Activated CD8-positive, alpha-beta memory T cell treated with anti-CD3 and anti-CD28 coated beads, Interleukin-2, amount 50 U/mL, for 24 hours (primary cell): ENCODE data around the gene TCF20.

Experiments
- DNase-seq: peaks from one replicate; pipeline ENCODE4 v3.0.0-alpha.2; 2020; ENCODE audit errors: extremely low read depth

Gene TCF20

DNA sequence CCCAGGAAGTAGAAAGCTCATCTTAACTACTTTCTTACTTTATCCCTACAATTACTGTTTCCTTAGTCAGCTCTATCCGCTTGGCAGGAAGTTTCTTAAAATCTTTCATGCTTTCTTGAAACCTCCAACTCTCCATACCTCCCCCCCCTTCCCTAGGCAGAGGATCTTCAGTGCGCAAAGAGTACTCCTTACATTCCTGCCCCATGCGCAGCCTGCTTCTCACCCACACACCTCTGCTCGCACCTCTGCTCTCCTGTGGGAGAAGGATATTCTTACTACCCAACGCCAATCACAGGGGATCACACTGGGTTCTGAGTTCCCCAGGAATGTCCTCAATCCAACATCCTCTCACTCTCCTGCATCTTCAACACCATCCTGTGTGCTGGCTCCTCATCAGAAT lies 12.3 kb downstream of the TCF20 start:
- DNase-seq = no peak

DNA sequence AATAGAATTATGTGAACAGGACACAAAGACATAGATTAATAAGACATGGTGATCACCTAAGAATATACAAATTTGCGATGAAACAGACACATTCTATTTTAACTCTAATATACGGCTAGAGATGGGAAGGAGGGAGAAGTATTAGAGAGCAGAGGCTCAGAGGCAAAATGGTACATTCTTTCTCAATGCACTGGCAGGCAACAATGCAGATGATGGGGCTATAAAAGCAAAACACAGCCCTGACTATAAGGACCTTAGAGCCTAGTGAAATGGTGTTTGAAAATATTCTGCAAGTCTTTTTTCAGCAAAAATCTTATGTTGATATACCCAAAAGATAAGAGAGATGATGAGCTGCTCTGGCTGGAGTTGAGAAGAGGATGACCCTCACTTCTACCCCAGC lies 13.1 kb downstream of the TCF20 start:
- no peak for DNase-seq

DNA sequence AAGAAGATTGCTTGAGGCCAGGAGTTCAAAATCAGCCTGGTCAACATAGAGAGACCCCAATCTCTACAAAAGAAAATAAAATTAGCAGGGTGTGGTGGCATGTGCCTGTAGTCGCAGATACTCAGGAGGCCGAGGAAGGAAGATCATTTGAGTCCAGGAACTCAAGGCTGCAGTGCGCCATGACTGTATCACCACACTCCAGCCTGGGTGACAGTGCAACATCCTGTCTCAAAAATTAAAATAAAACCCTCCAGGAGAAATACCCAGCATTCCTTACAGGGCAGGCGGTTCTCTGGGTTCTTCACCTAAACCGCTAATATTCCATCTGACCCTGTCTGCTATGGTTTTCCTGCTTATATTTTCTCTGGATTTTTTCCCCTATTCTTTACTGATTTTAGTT lies 13.5 kb downstream of the TCF20 start:
- no peak for DNase-seq

DNA sequence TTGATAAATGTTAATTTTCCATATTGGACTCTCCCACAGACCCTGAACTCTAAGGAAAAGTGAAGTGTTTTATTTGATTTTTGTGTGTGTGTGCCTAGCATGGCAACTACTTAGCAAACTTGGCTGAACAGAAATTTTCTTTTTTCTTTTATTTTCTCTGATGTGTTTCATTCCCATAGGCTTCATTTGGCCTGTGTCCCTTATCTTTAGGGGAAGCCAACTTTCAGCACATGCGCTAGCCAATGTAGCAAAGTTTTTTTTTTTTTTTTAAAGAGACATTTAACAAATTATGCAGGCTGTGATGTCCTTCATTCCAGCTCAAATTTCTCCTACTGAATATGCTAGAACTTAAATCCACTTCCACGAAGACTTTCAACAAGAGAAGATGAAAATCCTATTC lies 14.2 kb downstream of the TCF20 start:
- DNase-seq = no peak

DNA sequence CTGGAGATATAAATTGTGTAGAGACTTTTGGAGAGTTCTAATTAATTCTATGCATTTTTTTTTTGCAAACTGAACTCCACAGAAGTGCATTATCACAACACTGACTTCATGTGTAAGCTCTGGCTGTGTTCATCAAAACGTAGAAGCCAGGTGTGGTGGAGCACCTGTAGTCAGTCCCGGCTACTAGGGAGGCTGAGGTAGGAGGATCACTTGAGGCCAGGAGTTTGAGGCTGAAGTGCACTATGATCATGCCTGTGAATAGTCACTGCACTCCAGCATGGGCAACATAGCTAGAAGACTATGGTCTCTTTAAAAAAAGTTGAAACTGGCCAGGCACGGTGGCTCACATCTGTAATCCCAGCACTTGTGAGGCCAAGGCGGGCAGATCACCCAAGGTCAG lies 20.6 kb downstream of the TCF20 start:
- no peak for DNase-seq

DNA sequence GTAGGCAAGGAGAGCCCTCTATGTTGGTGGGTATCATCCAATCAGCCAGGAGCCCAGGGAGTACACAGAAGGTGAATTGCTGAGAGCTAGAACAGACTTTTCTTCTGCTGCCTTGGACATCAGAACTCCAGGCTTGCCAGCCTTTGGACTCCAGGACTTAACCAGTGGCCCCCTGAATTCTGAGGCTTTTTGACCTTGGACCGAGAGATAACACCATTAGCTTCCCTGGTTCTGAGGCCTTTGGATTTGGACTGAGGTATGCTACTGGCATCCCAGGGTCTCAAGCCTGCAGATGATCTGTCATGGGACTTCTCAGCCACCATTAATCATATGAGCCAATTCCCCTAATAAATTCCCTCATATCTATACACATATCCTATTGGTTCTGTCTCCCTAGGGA lies 21.5 kb downstream of the TCF20 start:
- no peak for DNase-seq

DNA sequence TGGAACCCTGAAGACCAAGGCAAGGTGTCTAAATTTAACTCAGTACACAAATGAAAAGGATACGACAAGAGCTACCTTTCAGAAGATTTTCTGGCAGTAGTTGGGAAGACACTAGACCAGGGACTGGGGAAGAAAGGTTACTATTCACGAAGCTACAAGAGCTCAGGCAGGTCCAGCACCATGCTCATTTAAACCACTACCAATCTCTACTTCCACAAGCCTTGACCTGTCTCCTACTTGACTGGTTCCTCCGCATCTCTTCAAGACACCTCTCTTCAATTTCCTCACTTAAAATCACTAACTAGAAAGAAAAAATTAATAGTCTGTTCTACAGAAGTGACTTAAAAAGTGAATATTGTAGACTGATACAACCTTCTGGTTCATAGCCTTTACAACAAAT lies 22.9 kb downstream of the TCF20 start:
- no peak for DNase-seq

DNA sequence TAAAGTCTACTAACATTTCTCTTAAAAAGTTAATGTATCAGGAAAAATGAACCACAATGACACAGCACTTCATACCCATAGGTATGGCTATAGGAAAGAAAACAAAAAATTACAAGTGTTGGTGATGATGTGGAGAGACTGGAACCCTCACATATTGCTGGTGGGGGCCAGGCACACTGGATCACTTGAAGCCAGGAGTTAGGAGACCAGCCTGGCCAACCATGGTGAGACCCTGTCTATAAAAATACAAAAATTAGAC lies 26.7 kb downstream of the TCF20 start:
- DNase-seq = no peak

DNA sequence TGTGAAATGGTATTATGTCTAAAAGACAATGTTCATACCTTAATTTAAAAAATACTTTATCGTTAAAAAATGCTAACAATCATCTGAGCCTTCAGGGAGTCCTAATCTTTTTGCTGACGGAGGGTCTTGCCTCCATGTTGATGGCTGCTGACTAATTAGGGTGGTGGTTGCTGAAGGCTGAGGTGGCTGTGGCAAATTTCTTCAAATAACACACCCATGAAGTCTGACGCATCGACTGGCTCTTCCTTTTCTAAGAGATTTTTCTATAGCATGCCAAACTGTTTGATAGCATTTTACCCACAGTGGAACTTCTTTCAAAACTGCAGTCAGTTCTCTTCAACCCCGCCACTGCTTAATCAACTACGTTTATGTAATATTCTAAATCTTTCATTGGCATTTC lies 33.6 kb downstream of the TCF20 start:
- DNase-seq = no peak

DNA sequence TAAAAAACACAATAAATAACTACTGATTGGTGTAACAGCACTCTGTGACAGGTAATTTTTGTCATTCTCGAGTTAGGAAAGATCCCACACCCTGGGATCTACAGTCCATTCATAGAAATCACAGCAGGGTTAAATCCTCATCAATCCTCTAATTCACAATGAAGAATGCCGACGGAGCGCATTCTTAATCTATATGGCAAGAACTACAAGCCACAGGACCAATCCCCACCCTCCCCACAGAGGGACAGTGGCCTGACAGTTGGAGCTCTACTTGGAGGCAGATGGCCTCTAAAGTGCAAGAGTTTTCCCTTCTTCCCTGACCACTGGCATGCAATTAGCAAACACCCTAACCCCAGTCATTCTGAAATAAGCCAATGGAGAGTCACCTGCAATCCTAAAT lies 34.2 kb downstream of the TCF20 start:
- DNase-seq = no peak

DNA sequence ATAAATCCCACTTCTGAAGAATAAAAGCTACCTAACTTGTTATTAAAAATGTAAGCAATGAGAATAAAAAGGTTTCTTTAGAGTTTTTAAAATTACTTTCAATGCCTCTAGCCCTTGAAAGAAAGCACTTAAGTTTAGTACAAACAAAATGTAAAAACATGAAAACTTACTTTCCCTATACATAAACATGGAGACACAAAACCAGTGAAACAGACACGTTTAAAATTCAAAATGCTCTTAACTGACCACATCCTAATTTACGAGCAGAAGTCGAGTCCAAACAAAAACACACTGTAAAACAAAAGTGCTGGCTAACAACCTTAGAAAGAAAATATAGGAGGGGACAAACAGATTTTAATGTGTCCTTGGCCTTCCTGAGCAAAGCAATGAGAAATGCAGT lies 36.6 kb downstream of the TCF20 start:
- no peak for DNase-seq

DNA sequence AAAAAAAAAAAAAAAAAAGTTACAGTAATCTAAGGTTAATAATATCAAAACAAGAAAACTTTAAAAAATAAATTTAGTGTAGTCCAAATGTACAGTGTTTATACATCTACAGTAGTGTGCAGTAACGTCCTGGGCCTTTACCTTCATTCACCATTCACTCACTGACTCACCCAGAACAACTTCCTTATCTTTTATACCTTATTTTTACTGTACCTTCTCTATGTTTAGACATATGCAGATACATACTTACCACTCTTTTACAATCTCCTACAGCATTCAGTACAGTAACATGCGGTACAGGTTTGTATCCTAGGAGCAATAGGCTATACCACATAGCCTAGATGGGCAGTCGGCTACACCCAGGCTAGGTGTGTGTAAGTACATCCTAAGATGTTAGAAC lies 38.5 kb downstream of the TCF20 start:
- DNase-seq = no peak

DNA sequence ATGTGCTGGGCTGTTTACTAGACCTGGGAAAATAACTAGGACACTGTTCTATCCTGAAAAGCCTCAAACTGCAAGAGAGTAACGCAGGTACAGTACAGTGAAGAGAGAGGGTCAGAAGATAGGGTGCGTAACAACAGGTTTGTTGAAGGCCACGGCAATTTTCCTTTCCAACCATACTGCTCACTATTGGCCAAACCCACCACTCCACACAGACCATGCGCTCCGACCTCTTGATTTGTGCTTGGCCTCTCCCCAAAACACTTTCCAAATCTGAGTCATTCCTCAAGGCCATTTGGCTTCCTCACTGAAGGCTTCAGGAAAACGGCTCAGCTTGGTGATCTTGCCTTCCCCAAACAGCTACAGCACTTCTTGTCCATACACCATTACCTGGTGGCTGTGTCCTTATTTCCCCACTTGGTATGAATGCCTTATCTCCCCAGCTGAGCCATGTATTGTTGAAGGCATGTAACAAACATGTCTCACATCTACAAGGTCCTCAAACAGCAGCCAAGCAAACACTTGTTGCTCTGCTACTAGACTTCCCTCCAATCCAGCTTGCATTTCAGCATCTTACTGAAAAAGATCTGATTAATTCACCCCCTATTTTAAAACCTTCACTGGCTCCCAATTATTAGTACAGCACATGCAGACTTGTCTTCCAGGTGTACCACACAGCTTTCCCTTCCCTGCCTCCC lies 40.9 kb downstream of the TCF20 start:
- DNase-seq = no peak

DNA sequence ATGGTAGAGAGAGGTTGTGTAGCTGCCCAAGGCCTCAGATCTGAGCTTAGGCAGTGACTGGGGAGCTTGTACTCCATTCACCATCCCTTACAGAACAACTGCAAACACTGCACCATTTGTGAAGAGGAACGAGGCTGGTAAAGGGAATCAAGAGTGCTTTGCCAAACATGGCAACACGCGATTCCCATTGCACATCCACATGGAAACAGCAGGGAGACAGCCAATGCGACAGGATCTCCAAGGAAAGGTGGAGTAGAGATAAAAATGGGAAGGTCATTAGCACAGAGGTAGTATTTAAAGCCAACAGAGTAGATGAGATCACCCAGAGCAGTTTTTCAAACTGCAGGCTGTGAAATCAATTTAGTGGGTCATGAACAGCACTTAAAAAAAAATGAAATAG lies 42.0 kb downstream of the TCF20 start:
- DNase-seq = no peak

DNA sequence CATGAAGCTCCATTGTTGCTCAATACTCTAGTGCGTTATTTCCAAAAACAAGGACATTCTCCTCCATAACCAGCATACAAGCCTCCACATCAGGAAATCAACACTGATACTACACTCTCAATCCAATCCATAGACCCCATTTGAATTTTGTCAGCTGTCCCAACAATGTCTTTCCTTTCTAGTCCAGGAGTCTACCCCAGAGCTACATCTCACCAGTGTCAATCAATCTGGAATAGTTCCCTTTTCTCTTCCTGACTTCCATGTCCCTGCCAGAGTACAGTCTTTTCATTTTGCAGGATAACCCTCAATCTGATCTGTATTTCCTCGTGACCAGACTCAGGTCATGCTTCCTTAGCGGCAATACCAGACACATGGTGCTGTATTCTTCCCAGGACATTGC lies 43.0 kb downstream of the TCF20 start:
- DNase-seq = no peak

DNA sequence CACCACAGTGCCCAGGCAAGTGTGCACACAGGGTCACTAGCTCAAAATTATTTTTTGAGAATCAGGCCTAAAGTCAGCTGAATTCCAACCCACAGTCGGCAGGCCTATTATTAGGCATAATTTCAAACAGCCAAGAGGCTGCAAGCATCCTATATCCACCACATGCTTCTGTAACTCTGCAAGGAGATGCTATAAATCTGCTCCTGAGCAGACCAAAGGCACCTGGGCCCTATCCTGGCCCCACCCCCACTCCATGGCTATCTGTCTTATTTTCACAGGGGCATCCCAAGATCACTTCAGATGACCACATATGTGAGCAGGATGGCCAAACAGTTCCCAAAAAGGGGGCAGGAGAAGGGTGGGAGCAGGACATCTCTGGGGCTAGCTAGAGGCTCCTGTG lies 44.6 kb downstream of the TCF20 start:
- DNase-seq = no peak

DNA sequence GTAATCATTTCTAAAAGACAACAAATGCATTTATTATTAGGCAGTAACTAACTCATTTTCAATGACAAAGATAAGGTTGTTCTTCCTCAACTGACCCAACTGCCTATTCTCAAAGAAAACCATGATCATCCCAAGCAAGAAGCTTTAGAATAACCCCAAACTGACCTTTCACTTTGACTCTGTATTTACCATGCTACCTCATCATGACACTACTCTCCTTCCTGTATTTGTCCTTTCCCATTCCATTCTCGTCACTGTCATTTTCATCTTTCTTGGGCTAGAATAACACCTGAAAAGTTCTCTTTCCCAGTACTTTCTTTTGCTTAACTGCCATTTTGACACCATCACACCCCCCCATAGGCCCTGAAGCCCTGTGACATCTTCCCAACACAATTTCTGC lies 48.3 kb downstream of the TCF20 start:
- DNase-seq = no peak
